CD1c-positive myeloid dendritic cell (primary cell): ENCODE data around the gene C16orf90.
A peak's percentile ranks its signal among the peaks of the same experiment; 100 is the strongest.
"Not testable (repeated sequence)": the region's sequence is repeated elsewhere in the genome, so short reads cannot be mapped to it uniquely, and the experiment has no call there.

Experiments used
- DNase-seq: peaks from one replicate; pipeline ENCODE4 v3.0.0-alpha.2; 2016; ENCODE audit errors: extremely low spot score

The C16orf90 gene

DNA sequence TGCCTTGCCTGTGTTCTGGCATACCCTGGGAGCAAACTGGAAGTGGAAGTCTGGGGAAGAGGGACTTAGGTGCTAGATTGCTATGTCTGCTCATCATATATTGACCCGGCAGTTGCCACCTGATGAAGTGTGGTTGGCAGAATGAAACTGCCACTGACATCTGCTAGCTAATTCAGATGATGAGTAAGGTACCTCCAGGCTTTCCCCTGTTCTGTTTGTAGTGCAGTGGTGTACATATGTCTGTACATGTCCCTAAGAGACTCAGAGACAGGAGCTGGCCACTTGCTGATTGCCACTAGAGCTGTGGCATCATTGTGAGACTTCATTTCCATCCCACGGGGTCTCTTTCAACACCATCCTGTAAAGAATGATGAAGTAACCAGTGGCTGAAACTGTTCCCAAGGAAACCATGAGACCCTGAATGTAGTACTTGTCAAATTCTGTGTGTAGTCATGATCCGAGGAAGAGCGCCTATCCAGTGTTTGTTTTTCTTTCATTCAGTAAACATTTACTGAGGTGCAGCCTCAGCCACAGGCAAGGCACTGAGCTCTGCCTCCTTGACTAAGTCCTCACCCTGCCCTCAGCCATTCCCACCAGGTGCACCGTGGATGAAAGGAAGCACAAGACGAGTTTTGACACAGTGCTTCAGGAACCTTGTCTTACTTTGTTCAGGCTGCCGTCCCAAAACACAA is 18.7 kb upstream of the C16orf90 start:
- no peak for DNase-seq

DNA sequence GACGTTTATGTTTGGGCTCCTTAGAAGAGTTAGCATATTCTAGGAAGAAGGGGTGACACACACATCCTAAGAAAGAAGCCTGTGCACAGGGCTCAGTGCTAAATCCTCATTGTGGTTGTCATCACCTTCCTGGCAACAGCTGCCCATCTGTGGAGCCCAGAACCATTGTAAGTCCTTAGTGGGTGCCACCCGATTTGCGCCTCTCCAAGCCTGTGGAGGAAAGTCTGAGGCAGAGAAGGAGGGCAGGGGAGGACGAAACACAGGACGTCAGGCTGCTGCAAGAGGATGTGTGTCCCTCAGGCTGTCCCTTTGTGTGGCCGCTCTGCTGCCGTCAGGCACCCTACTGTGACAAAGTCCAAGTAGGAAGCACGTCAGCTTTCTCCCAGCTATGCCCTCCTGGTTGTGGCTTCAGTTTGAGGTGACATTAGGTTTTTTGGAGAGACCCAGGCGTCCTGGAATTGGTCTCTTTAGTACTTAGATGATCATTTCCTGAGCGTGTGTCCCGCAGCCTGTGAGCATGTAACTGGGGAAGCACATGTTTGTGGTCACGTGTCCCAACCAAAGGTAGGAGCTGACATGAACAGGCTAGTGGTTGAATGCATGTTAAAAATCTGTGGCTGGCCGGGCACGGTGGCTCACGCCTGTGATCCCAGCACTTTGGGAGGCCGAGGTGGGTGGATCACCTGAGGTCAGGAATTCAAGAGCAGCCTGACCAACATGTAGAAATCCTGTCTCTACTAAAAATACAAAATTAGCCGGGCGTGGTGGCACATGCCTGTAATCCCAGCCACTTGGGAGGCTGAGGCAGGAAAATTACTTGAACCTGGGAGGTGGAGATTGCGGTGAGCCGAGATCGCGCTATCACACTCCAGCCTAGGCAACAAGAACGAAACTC is 16.2 kb upstream of the C16orf90 start:
- no peak for DNase-seq

DNA sequence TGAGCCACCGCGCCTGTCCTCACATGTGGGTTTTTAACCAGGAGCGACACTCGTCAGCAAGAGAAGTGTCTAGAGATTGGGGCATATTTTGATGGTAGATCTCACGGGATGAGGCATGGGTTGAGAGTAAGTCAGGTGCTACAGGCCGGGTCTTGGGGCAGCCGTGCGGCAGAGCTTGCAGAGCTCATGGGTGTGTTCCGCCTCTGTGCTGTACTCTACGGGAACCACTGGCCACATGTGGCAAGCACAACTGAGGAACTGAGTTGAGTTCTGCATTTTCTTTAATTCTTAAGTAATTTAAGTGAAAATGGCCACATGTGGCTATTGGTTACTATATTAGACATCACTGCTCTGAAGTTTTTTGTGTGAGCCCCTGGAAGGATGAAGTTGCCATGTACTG is 15.1 kb upstream of the C16orf90 start:
- DNase-seq, result no peak

DNA sequence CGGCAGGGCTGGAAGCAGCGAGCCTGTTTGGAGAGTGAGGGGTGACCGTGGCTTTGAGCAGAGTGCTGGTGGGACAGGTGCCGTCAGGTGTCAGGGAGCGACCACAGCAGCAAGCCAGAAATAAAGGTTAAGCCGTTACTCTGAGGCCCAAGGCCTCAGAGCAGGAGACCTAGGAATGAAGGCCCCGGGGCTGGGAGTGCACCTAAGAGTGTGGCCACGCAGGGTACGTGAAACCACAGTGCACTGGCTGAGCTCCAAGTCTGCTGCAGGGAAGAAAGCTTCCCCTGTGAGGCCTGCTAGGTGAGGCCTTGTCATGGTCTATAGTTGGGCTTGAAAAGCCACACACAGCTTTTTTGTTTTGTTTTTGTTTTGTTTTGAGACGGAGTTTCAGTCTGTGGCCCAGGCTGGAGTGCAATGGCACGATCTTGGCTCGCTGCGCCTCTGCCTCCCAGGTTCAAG is 14.2 kb upstream of the C16orf90 start:
- DNase-seq, result peak; percentile 13

DNA sequence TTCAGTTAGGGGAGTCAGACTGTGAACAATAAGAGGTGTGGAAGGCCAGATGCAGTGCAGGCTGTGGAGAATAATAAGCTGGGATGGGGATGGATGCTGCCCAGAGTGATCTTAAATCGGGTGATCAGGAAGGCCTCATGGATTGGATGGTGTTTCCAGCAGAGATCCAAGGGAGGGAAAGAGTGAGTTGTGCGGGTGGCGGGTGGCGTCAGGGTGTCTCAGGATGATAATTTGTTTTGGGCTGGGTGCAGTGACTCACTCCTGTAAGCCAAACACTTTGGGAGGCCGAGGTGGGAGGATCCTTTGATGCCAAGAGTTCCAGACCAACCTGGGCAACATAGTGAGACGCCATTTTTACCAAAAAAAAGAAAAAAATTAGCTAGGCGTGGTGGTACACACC is 13.4 kb upstream of the C16orf90 start:
- no peak for DNase-seq

DNA sequence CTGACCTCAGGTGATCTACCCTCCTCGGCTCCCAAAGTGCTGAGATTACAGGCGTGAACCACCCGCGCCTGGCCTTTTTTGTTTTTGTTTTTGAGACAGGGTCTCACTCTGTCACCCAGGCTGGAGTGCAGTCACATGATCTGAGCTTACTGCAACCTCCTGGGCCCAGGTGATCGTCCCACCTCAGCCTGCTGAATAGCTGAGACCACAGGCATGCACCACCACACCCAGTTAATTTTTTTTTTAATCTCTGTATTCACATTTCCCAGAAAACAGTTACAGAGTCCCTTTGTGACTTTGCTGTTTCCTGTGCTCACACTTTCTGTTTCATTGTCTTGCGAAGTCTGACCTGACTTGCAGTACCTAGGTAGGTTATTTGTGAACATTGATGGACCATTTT is 8.2 kb upstream of the C16orf90 start:
- no peak for DNase-seq

DNA sequence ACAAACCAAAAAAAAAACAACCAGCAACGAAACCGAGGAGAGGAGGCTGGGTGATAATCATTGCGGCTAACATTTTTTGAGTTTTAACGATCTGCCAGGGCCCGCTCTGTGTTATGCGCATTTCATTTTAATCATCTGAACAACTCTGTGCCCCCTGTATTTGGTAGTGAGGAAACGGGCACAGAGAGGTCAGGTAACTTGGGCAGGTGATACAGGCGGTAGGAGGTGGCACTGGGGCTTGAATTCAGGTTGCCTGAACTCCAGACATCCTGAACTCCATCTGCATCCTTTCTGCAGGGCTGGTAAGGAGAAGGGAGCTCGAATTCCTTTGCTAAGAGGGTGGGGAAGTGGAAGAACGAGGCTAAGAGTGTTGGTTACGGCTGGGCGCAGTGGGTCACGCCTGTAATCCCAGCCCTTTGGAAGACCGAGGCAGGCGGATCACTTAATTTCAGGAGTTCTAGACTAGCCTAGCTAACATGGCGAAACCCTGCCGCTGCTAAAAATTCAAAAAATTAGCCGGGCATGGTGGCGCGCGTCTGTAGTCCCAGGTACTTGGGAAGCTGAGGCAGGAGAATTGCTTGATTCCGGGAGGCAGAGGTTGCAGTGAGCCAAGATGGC is 6.6 kb upstream of the C16orf90 start:
- DNase-seq, result no peak

DNA sequence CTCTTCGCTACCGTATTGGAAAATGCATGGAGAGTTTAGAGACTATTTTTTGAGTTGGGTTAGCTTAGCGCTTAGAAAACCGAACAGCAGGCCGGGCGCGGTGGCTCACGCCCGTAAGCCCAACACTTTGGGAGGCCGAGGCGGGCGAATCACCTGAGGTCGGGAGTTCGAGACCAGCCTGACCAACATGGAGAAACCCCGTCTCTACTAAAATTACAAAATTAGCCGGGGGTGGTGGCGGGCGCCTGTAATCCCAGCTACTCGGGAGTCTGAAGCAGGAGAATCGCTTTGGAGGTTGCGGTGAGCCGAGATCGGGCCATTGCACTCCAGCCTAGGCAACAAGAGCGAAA is 6.1 kb upstream of the C16orf90 start:
- DNase-seq, result not testable (repeated sequence)

DNA sequence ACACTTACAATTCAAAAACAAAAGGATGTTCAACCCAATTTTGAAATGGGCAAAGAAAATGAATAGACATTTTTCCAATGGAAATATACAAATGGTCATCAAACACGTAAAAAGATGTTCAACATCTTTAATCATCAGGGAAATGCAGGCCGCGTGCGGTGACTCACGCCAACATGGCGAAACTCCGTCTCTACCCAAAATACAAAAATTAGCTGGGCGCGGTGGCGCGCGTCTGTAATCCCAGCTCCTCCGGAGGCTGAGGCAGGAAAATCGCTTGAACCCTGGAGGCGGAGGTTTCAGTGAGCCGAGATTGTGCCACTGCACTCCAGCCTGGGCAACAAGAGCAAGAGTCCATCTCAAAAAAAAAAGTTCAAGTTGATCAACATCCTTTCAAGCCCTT is 3.7 kb upstream of the C16orf90 start:
- no peak for DNase-seq

DNA sequence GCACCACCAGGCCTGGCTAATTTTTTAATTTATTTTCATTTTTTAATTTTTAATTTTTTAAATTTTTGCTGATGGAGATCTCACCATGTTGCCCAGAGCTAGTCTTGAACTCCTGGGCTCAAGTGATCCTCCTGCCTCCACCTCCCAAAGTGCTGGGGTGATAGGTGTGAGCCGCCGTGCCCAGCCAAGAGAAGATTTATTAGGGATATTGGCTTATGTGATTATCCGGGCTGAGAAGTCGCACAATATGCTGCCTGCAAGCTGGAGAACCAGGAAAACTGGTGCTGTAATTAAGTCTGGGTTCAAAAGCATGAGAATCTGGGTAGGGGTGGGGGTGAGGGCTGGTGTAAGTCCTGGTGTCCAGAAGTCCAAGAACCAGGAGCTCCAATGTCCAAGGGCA is 2.5 kb upstream of the C16orf90 start:
- DNase-seq, result no peak

DNA sequence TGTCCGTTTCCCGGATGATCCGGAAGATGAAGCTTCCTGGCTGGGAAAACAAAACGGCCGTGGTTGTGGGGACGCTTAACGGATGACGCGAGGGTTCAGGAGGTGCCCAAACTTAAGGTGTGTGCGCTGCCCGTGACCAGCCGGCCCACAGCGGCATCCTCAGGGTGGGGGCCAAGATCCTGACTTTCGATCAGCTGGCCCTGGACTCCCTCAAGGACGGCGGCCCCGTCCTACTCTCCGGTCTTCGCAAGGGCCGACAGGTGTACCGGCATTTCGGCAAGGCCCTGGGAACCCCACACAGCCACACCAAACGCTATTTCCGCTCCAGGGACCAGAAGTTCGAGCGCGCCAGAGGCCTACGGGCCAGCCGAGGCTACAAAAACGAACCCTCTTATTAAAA is 1.1 kb upstream of the C16orf90 start:
- no peak for DNase-seq

DNA sequence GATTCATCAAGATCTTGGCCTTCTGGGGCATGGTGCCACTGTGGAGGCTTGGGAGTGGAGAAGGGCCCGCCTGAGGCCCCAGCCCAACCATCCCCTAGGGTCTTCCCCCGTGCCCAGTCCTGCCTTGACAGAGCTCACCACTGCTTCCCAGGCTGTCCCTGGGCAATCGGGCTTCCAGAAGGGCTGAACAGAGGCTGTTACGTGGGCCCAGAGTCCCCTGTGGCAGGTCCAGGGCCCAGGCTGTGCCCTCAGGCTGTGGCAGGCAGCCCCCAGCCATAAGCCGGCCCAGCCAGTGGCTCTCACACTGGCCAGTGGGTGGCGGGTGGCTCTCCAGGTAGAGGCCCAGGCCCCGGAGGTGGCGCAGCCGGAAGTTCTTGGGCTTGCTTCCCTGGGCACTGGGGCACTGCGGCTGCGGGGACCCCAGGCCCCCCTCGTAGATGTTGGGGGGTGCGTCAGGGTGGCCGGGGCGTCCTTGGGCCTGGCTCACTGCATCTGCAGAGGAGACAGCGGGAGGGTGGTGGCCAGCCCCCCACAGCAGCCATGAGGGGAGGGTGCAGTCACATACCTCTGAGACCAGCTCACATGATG is 809 bp downstream of the C16orf90 start:
- no peak for DNase-seq

DNA sequence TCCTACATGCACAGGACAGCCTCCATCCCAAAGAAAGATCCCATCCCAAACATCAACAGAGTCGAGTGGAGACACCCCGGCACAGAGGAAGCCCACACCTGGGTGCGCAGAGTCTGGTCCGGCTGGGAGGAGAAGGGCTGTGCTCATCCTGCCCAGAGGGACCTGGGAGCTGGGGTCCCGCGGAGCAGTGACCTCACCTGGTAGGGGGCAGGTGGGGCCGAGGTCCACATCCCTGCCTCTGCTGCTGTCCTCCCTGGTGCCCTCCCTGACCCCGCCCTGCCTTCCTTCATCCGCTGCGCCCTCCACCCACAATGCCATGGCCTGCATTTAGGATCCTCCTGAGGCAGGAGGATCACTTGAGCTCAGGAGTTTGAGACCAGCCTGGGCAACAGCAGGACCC is 2.9 kb downstream of the C16orf90 start:
- no peak for DNase-seq

DNA sequence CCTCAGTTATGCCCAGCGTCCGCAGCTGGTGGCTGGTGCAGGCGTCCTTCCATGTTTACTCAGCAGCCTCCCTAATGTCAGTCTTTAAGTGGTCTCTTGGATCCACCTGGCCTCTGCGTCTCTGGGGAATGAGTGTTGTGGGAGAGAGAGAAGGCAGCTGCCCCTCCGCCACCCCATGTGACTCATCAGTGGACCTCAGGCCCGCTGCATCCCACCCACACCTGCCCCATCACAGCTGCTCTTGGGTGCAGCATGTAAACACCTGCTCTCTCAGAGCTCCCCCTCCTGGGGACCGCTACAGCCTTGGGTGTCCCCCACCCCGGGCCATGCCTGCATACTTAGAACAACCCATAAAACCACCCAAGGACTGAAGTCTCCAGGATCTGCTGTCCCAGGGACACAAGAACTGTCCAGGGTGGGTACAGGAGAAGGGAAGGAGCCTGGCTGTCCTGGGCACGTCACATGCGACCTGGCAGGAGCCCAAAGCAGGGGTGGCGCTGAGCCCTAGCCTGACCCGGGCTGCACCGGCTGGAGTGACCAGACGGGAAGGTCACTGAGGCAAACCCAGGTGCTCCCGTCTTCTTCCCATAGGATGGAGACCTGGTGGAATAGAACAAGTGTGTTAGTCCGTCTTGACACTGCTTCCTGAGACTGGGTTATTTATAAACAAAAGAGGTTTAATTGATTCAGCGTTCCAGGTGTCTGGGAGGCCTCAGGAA is 4.2 kb downstream of the C16orf90 start:
- DNase-seq, result no peak

DNA sequence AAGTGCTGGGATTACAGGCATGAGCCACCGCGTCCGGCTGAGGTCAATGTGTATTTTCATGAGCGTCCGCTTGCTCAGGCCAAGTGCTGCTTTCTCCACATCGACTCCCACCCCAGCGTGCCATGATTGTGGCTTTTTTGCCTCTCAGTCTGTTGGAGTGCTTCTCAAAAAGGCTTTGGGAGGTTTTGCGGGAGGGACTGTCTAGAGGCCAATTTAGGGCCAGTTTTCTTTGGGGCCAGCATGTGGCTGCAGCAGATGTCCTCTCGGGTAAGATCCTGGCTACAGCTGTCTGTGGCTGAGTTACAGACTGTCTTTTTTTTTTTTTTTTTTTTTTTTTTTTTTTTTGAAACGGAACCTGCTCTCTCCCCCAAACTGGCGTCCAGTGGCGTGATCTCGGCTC is 6.5 kb downstream of the C16orf90 start:
- DNase-seq, result no peak

DNA sequence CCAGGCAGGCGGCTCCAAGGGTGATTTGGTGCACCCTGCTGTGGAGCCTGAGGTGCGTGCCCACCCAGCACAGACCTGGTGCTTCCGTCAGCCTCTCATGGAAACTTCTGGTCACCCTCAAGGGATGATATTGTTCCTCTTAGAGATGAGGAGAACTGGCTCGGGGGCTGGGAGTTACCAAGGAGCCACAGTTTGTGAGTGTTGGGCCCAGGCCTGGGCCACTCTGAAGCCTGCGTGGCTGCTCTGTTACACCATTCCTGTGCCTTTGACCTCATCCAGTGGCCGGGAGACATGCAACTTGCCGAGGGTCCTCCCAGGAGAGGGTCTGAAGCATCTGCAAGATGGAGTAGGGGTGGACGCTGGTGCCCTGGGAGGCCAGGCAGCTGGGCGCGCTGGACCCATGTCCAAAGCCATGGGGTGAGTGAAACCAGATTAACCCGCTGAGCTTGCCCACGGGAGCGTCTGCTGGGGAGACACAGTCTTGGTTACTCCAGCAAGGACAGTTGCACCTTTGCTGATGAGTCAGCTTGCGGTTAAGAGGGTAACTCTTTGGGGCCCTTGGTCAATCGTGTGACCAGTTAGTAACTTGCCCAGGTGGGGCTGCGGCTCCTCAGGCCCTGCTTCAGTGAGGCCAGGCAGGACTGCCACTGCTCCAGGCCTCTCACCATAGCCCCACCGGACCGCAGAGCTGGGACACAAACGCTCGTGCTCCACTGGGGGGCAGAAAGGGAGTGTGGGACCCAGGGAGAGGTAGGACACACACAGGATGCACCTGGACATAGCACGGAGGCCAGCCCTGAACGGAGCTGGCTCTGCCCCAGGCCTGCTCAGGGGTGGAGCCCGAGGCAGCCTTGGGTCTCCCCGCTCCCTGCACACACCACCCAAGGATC is 7.5 kb downstream of the C16orf90 start:
- no peak for DNase-seq

DNA sequence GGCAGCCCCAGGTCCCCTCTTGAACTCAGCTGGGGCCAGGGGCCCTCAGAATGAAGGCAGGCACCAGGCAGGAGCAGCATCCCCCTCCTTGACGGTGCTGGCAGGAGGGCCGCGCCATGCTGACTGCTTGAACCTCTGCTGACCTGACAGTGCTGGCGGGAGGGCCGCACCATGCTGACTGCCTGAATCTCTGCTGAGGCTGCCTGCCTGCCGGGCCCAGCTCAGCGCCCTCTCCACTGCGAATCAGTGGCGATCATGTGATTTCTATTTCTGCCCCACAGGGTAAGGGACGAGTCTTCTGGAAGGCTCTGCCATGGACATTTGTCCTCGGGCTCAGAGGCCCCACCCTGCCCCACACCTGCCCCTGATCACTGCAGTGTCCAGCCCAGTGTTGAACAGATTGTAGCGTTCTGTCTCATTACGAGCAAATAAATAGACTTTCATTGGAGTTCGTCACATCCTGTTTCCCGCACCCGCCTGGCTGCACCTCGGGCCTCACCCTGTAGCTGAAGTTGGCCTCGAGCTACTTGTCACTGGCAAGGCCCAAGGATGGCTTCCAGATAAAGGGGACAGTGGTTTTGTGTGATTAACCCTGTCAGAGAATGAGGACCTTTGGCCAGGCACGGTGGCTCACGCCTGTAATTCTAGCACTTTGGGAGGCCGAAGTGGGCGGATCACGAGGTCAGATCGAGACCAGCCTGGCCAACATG is 8.6 kb downstream of the C16orf90 start:
- DNase-seq, result no peak

DNA sequence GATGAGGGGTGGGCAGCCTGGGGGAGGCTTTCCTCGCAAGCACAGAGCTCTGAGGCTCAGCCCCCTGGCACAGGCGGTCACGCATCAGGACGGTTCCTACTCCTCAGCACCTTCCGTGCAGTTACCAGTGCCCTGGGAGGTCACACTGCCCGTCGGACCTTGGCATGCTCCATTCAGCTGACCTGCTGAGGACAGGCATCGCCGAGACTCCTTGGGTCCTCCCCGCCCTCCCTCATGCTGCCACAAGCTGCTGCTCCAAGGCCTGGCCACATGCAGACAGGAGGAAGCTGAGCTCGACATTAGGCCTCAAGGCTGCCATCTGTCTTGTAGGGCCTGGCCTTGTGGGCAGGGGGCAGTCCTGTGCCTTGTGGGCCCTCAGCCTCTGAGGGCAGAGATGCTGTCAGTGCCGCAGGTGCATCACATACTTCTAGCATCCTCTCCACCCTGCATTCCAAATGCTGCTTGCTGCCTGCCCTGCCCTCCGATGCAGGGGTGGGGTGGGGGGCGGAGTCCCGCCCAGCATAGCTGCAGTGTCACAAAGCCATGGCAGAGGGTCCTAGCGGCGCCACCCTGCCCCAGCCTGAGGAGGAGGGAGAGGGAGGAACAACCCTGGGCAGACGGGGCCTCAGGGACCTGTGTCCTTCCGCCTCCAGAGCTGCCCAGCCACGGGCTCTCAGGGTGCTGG is 9.3 kb downstream of the C16orf90 start:
- no peak for DNase-seq

DNA sequence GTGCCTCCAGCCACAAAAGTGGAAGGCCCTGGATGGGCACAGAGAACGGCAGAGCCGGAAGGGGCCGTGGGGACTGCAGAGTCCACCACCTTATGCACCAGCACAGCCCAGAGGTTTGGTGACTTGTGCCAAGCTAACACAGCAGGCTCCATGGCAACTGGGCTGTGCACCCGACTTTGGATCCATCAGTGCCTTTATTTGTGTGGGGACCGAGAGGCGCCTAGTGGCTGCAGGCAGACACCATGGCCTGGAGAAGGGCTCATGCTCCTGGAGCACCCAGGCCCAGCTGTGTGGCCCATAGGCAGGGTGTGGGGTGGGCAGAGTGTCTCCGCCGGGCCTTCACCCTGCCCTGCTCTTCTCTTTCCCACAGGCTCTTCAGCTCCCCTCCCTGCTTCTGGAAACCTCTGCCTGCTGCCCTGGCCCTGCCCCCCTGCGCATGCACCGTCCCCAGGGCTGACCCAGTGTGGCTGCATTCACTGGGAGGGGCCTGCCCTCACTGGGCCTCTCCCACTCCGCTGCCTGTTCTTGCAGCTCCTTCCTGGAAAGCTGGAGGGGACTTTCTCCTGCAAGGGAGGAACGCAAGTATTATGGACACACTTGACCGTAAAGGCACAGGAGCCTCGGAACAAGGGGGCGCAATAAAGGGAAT is 10.1 kb downstream of the C16orf90 start:
- no peak for DNase-seq
